HFFc6 (cell line): ENCODE results near the gene SRA1. TPM values are rescaled to one million over a fixed set of nuclear protein-coding genes. Genes with fewer than 3 reads are reported as not detected.

Experiments used
- DNase-seq: peaks from one replicate; pipeline ENCODE4 v3.0.0-alpha.2; 2018
- H3K27ac Mint-ChIP-seq: 2 replicates; pipeline ENCODE4 v1.8.0; 2020; ENCODE audit warnings: mild to moderate bottlenecking, mixed read lengths
- H3K27me3 Mint-ChIP-seq: 2 replicates; pipeline ENCODE4 v1.8.0; 2021; ENCODE audit warnings: mild to moderate bottlenecking, moderate library complexity, mixed read lengths; ENCODE audit not compliant: insufficient read depth
- H3K36me3 Mint-ChIP-seq: 2 replicates; pipeline ENCODE4 v1.8.0; 2021; ENCODE audit warnings: low read depth, mixed read lengths
- H3K4me1 Mint-ChIP-seq: 2 replicates; pipeline ENCODE4 v1.8.0; 2020; ENCODE audit warnings: low read depth, mixed read lengths
- H3K4me3 Mint-ChIP-seq: 2 replicates; pipeline ENCODE4 v1.8.0; 2020; ENCODE audit warnings: mild to moderate bottlenecking, moderate library complexity, mixed read lengths
- H3K9me3 Mint-ChIP-seq: 2 replicates; pipeline ENCODE4 v1.8.0; 2020; ENCODE audit warnings: mild to moderate bottlenecking, mixed read lengths
- CTCF ChIP-seq: fragments of 200-600 bp; sonication (generic); IDR thresholded peaks from 2 replicates; pipeline ENCODE4 v1.5.0; 2021; ENCODE audit warnings: antibody characterized with exemption, mild to moderate bottlenecking
- total RNA-seq, 6 experiments: library from RNA; stranded (reverse); fragmentation: NEBNext Ultra II Directional; extraction: Animal tissue kit (Norgen Biotek cat#: 25700); gene quantifications; 2 replicates in 1 of 6; 3 replicates in 5 of 6; pipeline ENCODE4 v1.2.3, GENCODE V29; 2021

SRA1 gene
- total RNA-seq, 6 experiments from 2014 or later, result 50.0 to 62.3 (median 59.4) TPM

DNA sequence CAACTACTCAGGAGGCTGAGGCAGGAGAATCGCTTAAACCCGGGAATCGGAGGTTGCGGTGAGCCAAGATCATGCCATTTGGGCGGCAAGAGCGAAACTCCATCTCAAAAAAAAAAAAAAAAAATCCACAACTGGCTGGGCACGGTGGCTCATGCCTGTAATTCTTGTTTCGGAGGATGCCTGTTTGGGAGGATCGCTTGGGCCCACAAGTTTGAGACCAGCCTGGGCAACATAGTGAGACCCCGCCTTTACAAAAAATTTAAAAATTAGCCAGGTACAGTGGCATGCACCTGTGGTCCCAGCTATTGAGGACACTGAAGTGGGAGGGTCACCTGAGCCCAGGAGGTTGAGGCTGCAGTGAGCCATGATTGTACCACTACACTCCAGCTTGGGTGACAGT is 11.7 kb downstream of the SRA1 start:
- Mint-ChIP-seq H3K27ac (0 out of 2 replicates have a peak overlapping the region, but pooled peaks have one; percentile 24), H3K4me3 (no peak overlapping the region), H3K4me1 (peaks cover 42% of the 10 kb centered on the region), H3K27me3 (peaks cover 14% of the 10 kb centered on the region), H3K36me3 (peaks cover 26% of the 10 kb centered on the region), H3K9me3 (no peaks in the 10 kb centered on the region)
- no peak for TF ChIP-seq CTCF
- no peak for DNase-seq

DNA sequence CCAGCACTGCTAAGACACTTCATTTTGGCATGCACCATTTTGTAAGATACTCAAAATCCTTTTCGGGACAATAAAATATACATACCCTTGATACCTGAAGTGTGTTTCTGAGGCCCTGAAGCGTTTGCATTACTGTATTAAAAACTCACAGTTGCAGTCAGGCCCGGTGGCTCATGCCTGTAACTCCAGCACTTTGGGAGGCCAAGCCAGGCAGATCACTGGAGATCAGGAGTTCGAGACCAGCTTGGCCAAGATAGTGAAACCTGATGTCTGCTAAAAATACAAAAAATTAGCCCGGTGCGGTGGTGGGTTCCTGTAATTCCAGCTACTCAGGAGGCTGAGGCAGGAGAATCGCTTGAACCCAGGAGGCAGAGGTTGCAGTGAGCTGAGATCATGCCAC is 12.3 kb downstream of the SRA1 start:
- Mint-ChIP-seq H3K36me3 (peaks cover 20% of the 10 kb centered on the region), H3K9me3 (no peaks in the 10 kb centered on the region), H3K27ac (no peak overlapping the region; the same call in 1 of the 2 replicates), H3K4me1 (peaks cover 44% of the 10 kb centered on the region), H3K4me3 (no peak overlapping the region), H3K27me3 (peaks cover 14% of the 10 kb centered on the region)
- DNase-seq, result no peak
- TF ChIP-seq CTCF, result no peak

DNA sequence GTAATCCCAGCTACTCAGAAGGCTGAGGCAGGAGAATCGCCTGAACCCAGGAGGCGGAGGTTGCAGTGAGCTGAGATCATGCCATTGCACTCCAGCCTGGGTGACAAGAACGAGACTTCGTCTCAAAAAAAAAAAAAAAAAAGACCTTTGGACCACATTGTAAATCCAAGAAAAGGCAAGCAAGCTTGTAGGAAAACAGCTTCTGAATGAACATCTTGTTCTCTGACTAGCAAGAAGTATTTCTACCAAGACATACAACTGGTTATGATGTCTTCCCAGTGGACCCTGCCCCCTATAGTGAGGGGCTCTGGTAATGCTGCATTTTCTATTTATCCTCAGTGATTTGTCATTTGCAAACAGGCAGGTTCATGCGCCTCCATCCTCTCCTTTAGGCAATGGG is 14.3 kb downstream of the SRA1 start:
- Mint-ChIP-seq H3K36me3 (peaks cover 22% of the 10 kb centered on the region), H3K4me3 (no peak overlapping the region), H3K27me3 (peaks cover 7% of the 10 kb centered on the region), H3K4me1 (peaks cover 26% of the 10 kb centered on the region), H3K9me3 (no peaks in the 10 kb centered on the region), H3K27ac (no peak overlapping the region)
- DNase-seq, result no peak
- TF ChIP-seq CTCF, result no peak

DNA sequence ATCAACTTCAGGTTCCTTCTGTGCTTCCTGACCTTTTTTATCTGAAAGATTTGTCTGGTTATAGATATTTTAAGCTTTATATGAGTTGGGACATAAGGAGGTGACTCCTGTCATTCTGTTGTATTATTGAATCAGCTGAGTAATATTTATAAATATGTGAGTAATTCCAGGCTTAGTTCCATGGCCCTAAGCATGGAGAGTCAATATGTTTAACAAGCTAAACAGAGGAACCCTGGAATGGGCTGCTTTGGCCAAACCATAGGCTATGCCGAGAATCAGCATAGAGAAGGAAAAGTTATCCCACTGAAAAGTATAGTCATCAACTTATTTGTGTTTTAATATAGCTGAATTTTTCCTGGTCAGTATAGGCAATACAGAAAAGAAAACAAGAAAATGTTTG is 17.0 kb downstream of the SRA1 start:
- no peak for DNase-seq
- no peak overlapping the region for H3K27ac Mint-ChIP-seq
- peaks cover 7% of the 10 kb centered on the region; the same call in 1 of the 2 replicates for H3K4me1 Mint-ChIP-seq
- TF ChIP-seq CTCF, result no peak
- H3K27me3 Mint-ChIP-seq, result no peaks in the 10 kb centered on the region; the same call in none of the 2 replicates
- H3K9me3 Mint-ChIP-seq, result no peaks in the 10 kb centered on the region
- no peak overlapping the region for H3K4me3 Mint-ChIP-seq
- peaks cover 31% of the 10 kb centered on the region for H3K36me3 Mint-ChIP-seq

- Mint-ChIP-seq H3K4me3 (no peak overlapping the region), H3K27me3 (peaks cover under 1% of the 10 kb centered on the region; the same call in 1 of the 2 replicates), H3K4me1 (no peaks in the 10 kb centered on the region), H3K36me3 (peaks cover 18% of the 10 kb centered on the region), H3K9me3 (no peaks in the 10 kb centered on the region), H3K27ac (no peak overlapping the region; the same call in 1 of the 2 replicates)
- DNase-seq, result no peak
- no peak for TF ChIP-seq CTCF
Measured at GRCh38 chr5:140524003-140524402, 33.3 kb downstream of the SRA1 start.

GRCh38 chr5:140513124-140513523 is 44.1 kb downstream of the SRA1 start:
- H3K27ac Mint-ChIP-seq, result no peak overlapping the region
- no peak overlapping the region for H3K4me3 Mint-ChIP-seq
- no peak for TF ChIP-seq CTCF
- no peaks in the 10 kb centered on the region for H3K4me1 Mint-ChIP-seq
- no peaks in the 10 kb centered on the region for H3K9me3 Mint-ChIP-seq
- no peaks in the 10 kb centered on the region for H3K27me3 Mint-ChIP-seq
- DNase-seq, result no peak
- H3K36me3 Mint-ChIP-seq, result peaks cover 29% of the 10 kb centered on the region
